Fibroblast of lung (primary cell): Measurements from ENCODE around the gene NHLRC2.

ENCODE experiments used
- EZH2 ChIP-seq: IDR thresholded peaks from 2 replicates; pipeline ENCODE4 v1.5.1; 2012; ENCODE audit warnings: low read length, control low read depth, mild to moderate bottlenecking; ENCODE audit errors: missing control alignments
- TF ChIP-seq, protein P1 (sequence below), 2 donors: IDR thresholded peaks in 1 of 2; conservative IDR thresholded peaks in 1 of 2; 1 replicate in 1 of 2; 2 replicates in 1 of 2; pipeline ENCODE4 v1.5.1; 2011 to 2012; ENCODE audit warnings: low read length in 2 of 2, control low read depth in 1 of 2, inconsistent platforms in 1 of 2, low read depth in 1 of 2, mild to moderate bottlenecking in 1 of 2

GRCh38 chr10:113890769-113891168 is 36.3 kb downstream of the NHLRC2 start:
- TF ChIP-seq, protein P1, sequence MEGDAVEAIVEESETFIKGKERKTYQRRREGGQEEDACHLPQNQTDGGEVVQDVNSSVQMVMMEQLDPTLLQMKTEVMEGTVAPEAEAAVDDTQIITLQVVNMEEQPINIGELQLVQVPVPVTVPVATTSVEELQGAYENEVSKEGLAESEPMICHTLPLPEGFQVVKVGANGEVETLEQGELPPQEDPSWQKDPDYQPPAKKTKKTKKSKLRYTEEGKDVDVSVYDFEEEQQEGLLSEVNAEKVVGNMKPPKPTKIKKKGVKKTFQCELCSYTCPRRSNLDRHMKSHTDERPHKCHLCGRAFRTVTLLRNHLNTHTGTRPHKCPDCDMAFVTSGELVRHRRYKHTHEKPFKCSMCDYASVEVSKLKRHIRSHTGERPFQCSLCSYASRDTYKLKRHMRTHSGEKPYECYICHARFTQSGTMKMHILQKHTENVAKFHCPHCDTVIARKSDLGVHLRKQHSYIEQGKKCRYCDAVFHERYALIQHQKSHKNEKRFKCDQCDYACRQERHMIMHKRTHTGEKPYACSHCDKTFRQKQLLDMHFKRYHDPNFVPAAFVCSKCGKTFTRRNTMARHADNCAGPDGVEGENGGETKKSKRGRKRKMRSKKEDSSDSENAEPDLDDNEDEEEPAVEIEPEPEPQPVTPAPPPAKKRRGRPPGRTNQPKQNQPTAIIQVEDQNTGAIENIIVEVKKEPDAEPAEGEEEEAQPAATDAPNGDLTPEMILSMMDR (conservative IDR thresholded peaks at IDR 0.05 in 1 of 2, IDR thresholded peaks at IDR 0.05 in 1 of 2; ENCODE audit: low read depth in 1 of 2, low read length in 2 of 2), result no peak
- no peak for TF ChIP-seq EZH2
